Renal cortex interstitium (tissue), 11 donors: ENCODE measurements around the gene FAM171A1. TPM values are rescaled to one million over a fixed set of nuclear protein-coding genes. Genes with fewer than 3 reads are reported as not detected.
"Not testable (repeated sequence)": the region's sequence is repeated elsewhere in the genome, so short reads cannot be mapped to it uniquely, and the experiment has no call there.

Experiments
- DNase-seq, 11 donors: peaks; one replicate each; pipeline ENCODE4 v3.0.0-alpha.2; 2013; ENCODE audit warnings: low read depth in 9 of 11, low spot score in 4 of 11; ENCODE audit errors: extremely low read depth in 1 of 11
- polyA plus RNA-seq, 3 donors: library from polyadenylated mRNA; unstranded; fragments of 120-200 nt; gene quantifications; one replicate each; pipeline ENCODE4 v1.2.1, GENCODE V29; 2013; ENCODE audit not compliant: insufficient read length in 3 of 3

Gene FAM171A1
- polyA plus RNA-seq, 3 donors, result 83.2 to 93.3 (median 85.0) TPM

DNA sequence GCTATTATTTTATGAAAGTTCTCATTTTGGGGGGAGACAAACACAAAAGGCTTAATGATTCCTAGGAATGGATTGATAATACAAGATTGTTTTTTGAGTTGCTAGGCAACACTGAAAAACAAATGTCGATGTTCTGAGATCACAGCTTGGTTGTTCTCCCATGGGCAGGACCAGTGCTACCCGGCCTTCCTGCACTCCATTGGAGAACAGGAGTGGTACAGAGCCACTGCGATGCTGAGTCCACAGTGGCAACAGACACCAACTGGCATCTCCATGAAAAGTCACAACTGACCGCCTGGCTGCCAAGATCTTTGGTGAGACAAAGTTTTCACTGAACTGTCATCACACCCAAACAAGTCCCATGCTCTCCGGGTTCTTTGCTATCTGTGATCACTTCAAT, 133.7 kb downstream of the FAM171A1 start:
- no peak for DNase-seq

DNA sequence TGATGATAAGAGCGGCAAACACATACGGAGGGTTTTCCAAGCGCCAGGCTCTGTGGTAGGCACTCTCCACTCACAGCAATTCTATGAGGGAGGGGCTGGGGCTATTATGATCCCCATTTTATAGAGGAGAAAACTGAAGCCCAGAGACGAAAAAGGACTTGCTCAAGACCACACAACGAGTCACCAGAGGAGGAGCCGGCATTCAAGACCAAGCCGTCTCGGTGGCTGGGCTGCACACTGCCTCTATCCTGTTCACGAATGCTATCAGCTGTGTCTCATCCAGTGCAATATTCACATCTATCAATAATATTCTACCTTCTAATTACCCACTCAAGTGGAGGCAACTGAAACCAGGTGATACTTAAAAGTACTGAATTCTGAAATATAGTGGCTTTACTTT, 134.7 kb downstream of the FAM171A1 start:
- no peak for DNase-seq

DNA sequence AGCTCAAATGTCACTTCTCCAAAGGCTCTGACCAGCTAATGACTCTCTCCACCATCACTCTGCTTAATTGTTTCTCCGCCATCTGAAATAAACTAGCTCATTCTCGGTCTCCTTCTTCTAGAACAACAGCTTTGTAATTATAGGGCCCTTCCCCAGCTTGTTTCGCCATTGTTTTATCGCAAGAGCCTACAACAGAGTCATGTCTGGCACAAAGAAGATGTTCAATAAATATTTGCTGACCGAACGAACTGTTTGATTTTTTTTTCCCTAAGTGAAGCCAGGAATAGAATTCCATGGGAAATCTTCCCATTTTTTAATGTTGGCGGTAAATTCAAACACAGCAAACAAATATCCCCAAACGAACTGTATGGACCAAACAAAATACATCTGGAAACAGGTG, 138.8 kb downstream of the FAM171A1 start:
- no peak for DNase-seq

DNA sequence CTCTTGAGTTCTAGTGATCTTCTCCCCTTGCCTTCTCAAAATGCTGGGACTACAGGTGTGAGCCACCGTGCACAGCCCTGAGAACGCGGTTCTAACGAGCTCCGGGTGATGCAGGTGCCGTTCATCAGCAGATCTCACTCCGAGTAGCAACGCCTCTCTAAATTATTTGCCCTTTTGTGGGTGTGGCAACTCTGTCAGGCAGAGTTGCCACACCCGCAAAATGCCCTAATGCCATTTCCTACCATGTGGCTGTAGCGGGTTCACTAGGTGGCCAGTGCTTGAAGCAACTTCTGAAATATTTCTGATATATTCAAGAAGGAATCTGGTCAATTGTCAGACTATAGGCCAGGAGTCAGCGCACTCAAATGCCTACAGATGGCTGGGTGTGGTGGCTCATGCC, 139.7 kb downstream of the FAM171A1 start:
- DNase-seq, result no peak

DNA sequence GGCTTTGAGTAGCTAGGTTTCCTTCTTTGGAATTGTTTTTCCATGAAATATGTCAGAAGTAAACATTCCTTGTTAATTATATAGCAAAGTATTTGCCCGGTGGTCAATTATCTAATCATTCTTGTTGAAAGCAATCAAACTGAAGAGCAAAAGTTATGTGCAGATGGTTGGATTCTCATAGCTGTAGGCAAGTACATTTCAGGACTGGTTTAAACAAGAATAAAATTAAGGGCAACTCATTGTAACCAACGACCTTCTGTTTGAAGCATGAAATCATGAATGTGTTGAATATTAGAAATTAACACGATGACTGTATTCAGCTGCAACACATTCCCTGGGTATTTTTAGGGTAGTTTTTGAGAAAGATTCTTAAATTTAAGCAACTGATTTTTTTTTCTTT, 140.8 kb downstream of the FAM171A1 start:
- DNase-seq, result no peak

DNA sequence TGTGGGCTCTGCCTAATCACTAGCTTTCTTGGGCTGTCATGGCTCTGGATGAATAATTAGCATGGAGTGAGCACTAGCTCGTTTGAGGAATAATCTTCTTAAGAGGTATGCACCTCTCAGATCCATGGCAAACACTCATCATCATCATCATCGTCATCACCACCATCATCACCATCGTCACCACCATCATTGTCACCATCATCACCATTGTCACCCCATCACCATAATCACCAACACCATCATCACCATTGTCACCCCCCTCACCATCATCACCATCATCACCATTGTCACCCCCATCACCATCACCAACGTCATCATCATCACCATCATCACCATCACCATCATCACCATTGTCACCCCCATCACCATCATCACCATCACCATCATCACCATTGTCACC, 141.8 kb downstream of the FAM171A1 start:
- no peak for DNase-seq

DNA sequence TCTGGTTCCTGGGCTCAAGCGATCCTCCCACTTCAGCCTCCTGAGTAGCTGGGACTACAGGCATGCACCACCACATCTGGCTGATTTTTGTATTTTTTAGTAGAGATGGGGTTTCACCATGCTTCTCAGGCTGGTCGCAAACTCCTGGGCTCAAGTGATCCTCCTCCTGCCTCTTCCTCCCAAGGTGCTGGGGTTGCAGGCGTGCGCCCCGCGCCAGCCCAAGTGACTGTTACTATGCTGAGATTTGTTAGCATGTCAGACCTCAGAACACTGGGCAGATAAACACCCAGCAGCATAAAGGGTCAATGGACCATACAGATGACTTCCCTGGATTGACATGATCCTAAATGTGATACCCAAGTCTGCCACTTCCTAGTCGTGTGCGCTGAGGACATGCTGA, 142.7 kb downstream of the FAM171A1 start:
- no peak for DNase-seq

DNA sequence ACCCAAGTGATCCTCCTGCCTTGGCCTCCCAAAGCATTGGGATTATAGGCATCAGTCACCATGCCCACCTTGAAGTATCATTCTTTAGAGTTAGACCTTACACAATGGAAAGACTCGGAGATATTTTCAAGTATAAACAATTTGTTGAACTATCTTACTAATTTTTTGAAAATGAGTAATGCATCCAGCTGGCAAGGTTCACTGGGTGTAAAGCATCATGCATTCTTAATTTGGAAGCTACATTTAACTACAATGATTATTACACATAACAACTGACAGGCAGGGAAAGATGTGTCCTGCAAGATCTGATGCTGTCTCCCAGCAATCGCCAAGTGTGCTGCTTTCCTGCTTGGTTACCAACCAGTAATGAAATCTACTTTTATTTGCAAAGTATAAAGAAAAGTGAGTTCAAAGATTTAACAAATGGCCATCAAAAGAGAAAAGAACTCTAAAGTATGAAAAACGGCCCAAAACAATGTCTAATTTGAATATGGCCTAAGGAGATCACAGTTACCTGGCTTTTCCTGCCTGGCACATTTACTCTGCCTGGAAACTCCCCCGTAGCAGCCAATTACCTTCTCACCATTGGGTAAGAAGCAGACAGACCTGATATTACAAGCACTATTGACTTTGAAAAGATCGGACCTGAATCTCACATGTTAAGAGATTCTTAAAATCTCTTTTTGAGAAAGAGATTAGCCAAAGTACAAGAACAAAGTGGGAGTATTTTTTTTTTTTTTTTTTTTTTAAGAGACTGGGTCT, 143.3 kb downstream of the FAM171A1 start:
- no peak for DNase-seq

DNA sequence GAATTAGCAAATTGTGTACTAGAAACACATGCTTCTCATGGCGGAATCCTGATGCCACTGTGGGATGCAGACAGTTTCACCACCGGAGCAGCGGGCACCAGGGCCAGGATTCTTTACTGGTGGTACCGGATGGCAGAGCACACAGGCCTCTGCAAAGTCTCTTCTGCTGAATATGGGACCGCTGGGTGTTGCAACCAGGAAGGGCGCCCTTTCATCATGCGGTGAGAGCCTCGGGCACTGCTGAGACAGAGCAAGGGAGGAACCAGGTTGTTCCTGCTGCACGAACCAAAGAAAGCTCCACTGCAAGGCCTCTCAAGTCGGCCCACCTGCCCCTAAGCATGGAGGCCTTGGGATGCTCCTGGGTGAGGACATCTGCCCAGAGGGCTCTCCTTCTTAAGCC, 145.6 kb downstream of the FAM171A1 start:
- no peak for DNase-seq

DNA sequence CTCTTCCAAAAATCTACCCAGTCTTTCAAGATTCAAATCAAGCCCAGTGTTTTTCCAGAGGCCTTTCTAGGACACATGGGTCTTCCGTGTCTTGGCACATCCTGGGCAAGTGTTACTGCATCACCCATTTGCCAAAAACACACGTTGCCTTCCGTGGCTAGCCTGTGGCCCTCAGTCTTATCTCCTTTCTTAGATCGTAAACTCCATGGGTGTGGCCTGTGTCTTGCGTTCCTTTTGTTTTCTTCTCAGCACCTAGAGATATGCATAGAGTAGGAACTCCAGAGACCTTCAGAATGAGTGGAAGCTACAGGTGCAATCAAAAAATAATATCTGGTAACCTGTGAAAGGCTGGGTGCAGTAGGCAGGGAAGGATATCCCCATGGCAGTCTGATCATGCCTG, 146.1 kb downstream of the FAM171A1 start:
- DNase-seq, result no peak

DNA sequence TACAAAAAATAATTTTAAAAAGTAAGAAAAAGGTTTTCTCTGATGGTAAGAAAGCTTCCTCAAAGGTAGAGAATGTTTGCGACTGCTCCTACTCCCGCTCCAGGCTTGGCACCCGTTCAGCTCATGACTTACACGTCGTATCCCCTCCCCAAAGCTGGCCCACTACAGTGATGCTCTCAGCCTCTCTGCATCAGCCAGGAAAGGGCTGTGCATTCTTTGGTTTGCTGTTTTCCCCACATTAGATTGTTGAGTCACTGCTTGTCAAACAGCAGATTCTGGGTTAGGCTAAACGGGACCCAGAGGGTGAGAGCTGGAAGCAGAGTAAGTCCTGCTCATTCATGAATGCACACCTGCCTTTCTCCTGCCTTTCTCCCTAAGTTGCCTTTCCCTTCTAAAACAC, 147.9 kb downstream of the FAM171A1 start:
- DNase-seq, result no peak

DNA sequence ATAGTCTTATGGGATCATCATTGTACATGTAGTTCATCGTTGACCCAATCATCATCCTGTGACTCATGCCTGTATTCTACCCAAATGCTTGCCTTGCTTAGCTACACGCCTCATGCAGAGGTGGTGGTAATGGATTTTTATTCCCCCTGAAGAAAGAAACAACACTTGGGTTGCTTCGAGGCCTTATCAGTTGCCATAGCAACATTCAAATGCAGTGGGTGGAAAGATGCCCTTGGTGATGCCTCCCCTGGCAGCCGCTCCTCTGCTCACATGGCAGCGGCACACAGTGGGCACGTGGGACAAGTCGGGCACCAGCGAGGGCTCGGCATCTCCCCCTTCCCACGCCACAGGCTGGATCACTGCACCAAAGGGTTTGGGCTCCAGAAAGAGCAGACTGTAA, 148.6 kb downstream of the FAM171A1 start:
- no peak for DNase-seq

DNA sequence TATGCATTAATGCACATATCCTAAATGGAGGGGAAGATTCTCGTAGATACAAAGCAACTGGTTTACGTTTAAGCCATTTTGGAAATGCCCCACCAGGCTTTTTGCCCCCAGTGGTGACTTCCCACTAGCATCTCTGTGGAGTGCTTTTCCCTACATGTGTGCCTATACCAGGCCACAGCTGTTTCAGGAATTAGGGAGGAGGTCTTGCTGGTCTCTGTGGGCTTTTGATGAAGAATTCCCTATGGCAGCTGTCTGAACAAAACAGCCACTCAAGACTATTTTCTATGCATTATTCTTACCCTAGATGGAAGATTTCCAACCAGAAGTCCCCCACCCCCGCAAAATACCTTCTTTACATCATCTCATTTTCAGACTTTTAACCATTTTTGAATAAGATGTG, 150.6 kb downstream of the FAM171A1 start:
- no peak for DNase-seq

DNA sequence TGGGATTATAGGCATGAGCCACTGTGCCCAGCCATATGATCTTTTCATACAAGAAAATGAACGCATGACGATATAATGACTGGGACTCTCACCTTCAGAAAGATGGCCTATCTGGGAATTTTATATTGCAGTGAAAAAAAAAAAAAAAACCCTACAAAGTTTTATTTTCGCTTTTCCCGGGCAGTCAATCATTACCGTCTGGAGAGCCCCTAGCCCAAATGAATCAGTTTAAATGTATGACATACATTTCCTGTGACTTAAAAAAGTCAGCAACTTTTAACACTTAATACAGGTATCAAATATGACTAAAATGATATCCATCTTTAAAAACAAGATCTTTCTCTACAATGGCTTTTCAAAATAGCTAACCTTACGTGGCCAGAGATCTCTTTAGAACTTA, 154.4 kb downstream of the FAM171A1 start:
- no peak for DNase-seq

DNA sequence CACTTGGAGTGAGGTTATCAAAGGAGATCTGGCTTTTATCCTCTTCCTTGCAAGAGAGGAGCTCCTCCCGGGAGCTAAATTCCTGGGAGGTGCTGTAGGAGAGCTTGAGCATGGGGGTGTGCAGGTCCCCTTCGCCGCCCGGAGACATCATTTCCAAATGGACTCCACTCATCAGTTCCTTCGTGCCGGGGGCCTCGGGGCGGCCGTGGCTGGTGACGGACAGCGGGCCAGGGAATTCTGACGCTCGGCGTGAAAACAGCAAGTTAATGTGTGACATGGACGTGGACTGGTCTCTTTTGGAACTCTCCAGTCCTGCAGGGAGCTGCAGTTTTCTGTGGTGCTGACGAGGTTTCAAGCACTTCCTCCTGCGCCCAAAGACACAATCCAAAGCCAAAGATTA, 156.9 kb downstream of the FAM171A1 start:
- DNase-seq, result no peak

DNA sequence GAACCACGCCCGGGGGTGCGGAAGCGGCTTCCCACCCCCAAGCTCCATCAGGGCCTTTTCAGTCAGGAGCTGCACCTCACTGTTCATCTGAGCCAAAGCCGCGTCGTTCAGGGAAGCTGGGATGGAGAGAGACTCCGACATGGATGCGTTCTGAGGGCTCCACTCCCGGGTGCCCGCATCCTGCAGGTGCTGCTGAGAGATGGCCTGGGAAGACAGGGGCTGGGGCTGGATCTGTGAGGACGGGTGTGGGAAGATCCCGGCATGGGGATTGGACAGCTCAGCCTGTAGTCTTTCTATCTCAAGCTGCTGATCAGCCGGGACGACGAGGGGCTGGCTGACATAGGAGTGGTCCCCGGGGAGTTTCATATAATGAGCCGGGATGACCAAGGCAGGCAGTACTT, 157.6 kb downstream of the FAM171A1 start:
- no peak for DNase-seq

DNA sequence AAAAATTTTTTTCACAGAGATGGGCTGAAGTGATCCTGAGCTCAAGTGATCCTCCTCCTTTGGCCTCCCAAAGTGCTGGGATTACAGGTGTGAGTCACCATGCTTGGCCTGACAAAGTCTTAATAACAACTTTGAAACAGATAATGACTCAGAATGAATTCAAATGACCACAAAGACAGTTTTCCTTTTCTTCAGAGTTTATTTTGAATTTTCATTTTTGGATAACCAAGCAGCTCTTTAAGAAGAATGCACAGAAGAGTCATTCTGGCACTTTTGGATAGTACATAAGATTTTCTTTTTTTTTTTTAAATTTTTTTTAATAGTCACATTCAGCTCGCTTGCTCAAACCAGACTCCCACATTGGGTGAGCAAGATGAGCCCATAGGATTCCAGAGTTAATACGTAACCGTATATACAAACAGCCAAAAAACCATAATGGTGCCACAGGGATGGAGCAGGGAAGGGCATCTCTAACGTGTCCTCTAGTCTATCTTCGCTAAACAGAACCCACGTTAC, 159.6 kb downstream of the FAM171A1 start:
- no peak for DNase-seq

DNA sequence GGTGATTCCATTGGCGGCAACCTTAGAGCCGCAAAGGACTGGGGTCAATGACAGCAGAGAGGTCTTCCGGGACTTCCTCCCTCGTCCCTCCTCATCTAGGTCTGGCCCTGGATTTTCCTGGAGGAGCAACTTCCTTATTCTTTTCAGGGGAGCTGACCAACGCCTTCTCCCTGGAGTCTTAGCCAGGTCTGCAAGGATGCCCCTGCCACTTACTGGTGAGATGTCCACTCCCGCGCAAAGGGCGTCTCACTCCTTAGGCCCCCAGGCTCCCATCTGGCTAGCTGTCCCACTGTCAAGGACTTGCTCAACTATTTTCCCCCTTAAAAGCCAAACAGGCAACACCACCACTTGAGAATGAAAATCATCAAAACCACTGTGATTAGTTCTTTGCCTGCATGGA, 160.6 kb downstream of the FAM171A1 start:
- no peak for DNase-seq

DNA sequence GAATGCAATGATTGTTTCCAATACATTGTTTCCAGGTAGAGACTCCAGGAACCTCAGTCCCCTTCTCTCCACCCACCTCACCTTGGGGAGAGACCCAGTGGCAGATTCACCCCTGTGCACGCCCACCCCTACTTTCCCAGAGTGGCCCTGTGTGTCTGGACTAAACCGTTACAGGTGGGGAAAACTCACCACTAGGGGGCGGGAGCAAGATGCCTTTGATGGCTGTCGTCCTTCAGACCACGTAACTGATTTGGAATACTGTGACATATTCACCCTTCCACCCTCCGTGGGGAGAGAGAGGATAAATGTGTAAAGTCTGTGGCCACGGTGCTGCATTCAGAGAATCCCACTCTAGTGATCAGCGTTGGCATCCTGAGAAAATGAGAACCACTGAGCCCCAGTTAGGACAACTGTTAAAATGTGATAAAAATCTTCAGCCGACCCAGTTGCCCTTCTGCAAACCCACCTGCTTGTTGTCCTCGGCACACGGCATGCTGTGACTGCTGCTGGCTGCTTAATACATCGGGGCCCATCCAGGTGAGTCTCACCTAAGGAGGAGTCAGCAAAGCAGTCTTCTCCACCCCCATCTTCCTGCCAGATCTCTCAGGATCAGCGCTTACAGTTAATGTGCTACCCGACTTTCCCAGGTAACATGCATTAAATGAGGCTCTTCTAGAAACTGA, 161.1 kb downstream of the FAM171A1 start:
- peak; percentile 53 to 77 (median 66) for DNase-seq

DNA sequence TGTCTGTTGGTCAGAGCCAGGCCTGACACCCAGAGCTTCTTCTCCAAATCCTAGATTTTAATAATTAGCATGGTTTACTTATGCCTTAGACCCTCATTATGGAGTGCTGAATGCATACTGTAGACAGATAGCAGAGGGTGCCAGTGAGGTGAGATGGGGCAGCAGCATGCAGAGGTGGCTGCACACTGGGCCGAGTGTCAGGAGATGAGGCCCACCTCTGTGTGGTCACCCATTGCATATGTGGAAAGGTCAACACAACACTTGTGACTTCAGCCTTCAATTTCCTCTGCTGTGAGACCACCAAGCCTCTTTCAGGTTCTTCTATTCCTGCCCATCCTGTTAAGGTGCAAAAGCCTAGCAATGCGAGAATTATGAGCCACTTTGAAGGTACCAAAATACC, 162.9 kb downstream of the FAM171A1 start:
- DNase-seq, result no peak

DNA sequence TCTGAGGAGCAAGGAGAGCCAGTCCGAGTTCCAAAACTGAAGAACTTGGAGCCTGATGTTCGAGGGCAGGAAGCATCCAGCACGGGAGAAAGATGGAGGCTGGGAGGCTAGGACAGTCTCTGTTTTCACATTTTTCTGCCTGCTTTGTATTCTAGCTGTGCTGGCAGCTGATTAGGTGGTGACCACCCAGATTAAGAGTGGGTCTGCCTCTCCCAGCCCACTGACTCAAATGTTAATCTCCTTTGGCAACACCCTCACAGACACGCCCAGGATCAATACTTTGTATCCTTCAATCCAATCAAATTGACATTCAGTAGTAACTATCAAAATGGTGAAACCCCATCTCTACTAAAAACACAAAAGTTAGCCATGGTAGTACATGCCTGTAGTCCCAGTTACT, 163.7 kb downstream of the FAM171A1 start:
- DNase-seq, result not testable (repeated sequence)
